Measurements from ENCODE around the gene BAZ2A. TPM values are rescaled to one million over a fixed set of nuclear protein-coding genes. Genes with fewer than 3 reads are reported as not detected.
"Not testable (repeated sequence)": the region's sequence is repeated elsewhere in the genome, so short reads cannot be mapped to it uniquely, and the experiment has no call there.

The BAZ2A gene
- total RNA-seq, 1 experiment from 2014 or later = 131 TPM

DNA sequence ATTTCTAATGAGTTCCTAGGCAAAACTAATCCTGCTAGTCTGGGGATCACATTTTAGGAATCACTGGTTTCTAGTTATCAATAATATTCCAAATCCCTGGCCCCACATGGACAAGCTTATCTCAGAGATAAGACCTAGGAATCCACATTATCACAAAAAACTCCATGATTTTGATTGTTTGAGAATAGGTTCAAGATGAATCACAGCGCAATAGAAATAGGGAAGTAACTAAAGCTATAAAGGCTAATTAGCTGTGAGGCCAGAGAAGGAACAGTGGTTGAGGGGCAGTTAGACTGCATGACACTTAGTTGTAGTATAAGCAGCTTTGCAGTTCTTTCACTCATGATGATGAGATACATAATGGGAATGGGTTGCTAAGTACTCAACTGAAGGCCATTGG is 28.8 kb upstream of the BAZ2A start:
- POLR2A ChIA-PET = no interaction called here
- Histone ChIP-seq H3K4me1 (ENCODE audit: control insufficient read depth, insufficient read depth, low read length) (no peaks in the 10 kb centered on the region), H3K9me3 (ENCODE audit: control insufficient read depth, insufficient read depth, low read depth, low read length) (no peaks in the 10 kb centered on the region), H3K27ac (ENCODE audit: low read length) (no peak overlapping the region), H3K4me3 (ENCODE audit: low read depth in 2 of 2, low read length in 2 of 2) (no peak overlapping the region), H3K27me3 (ENCODE audit: control insufficient read depth, insufficient read depth, low read length) (no peaks in the 10 kb centered on the region), H3K36me3 (ENCODE audit: control insufficient read depth, insufficient read depth, low read length) (0 out of 2 replicates have a peak, but pooled peaks cover 3% of the 10 kb centered on the region)
- CTCF ChIA-PET = interaction anchor here (0.6 kb wide), 1 partner anchor 137 kb away, joined by 5 read pairs; the partner anchor contains the start of gene RBMS2
- intact Hi-C loops (cut with micrococcal nuclease; ENCODE audit: unreplicated experiment) = no loop called here
- DNase-seq (ENCODE audit: low read depth, low spot score) = no peak
- ATAC-seq = no peak
- BruUV-seq (replicated peaks) = no TSS peak
- in situ Hi-C loops (cut with HindIII; ENCODE audit: low pct_unique_long_range_greater_than_20kb, low sequenced_read_pairs) = no loop called here
- TF ChIP-seq SIN3A (IDR thresholded peaks at IDR 0.05; ENCODE audit: borderline replicate concordance, insufficient read depth, low read depth, low read length) = no peak
- TF ChIP-seq TCF7L2 (IDR thresholded peaks at IDR 0.05; ENCODE audit: low read depth, low read length) = no peak
- TF ChIP-seq, protein P1, sequence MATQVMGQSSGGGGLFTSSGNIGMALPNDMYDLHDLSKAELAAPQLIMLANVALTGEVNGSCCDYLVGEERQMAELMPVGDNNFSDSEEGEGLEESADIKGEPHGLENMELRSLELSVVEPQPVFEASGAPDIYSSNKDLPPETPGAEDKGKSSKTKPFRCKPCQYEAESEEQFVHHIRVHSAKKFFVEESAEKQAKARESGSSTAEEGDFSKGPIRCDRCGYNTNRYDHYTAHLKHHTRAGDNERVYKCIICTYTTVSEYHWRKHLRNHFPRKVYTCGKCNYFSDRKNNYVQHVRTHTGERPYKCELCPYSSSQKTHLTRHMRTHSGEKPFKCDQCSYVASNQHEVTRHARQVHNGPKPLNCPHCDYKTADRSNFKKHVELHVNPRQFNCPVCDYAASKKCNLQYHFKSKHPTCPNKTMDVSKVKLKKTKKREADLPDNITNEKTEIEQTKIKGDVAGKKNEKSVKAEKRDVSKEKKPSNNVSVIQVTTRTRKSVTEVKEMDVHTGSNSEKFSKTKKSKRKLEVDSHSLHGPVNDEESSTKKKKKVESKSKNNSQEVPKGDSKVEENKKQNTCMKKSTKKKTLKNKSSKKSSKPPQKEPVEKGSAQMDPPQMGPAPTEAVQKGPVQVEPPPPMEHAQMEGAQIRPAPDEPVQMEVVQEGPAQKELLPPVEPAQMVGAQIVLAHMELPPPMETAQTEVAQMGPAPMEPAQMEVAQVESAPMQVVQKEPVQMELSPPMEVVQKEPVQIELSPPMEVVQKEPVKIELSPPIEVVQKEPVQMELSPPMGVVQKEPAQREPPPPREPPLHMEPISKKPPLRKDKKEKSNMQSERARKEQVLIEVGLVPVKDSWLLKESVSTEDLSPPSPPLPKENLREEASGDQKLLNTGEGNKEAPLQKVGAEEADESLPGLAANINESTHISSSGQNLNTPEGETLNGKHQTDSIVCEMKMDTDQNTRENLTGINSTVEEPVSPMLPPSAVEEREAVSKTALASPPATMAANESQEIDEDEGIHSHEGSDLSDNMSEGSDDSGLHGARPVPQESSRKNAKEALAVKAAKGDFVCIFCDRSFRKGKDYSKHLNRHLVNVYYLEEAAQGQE (IDR thresholded peaks at IDR 0.05; ENCODE audit: insufficient read depth in 1 of 2, low read depth in 2 of 2, low read length in 1 of 2) = no peak
- TF ChIP-seq POLR2AphosphoS5 (IDR thresholded peaks at IDR 0.05; ENCODE audit: low read depth, low read length) = no peak
- TF ChIP-seq, protein P2, sequence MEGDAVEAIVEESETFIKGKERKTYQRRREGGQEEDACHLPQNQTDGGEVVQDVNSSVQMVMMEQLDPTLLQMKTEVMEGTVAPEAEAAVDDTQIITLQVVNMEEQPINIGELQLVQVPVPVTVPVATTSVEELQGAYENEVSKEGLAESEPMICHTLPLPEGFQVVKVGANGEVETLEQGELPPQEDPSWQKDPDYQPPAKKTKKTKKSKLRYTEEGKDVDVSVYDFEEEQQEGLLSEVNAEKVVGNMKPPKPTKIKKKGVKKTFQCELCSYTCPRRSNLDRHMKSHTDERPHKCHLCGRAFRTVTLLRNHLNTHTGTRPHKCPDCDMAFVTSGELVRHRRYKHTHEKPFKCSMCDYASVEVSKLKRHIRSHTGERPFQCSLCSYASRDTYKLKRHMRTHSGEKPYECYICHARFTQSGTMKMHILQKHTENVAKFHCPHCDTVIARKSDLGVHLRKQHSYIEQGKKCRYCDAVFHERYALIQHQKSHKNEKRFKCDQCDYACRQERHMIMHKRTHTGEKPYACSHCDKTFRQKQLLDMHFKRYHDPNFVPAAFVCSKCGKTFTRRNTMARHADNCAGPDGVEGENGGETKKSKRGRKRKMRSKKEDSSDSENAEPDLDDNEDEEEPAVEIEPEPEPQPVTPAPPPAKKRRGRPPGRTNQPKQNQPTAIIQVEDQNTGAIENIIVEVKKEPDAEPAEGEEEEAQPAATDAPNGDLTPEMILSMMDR (IDR thresholded peaks at IDR 0.05) = no peak

DNA sequence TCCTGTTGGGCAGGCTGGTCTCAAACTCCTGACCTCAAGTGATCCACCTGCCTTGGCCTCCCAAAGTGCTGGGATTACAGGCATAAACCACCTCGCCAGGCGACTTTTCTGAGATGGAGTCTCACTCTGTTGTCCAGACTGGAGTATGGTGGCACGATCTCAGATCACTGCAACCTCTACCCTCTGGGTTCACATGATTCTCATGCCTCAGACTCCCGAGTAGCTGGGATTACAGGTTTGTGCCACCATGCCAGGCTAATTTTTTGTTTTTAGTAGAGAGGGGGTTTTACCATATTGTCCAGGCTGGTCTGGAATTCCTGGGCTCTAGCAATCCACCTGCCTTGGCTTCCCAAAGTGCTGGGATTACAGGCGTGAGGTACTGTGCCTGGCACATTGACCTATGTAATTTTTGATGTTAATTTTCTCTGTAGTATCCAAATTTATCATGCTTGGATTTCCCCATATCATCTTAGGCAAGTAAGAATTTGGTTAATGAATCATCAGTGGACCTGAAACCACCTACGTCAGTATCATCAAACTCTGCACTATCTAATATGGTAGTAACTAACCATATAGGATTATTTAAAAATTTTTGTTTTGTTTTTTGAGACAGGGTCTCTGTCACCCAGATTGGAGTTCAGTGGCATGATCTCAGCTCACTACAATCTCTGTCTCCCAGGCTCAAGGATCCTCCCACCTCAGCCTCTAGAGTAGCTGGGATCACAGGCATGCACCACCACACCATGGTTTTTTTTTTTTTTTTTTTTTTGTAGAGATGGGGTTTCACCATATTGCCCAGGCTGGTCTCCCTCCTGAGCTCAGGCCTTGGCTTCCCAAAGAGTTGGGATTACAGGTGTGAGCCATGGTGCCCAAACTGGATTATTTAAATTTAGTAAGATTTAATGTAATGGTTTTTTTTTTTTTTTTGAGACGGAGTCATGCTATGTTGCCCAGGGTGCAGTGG is 27.6 kb upstream of the BAZ2A start:
- intact Hi-C loops (cut with micrococcal nuclease; ENCODE audit: unreplicated experiment) (no loop called here), in situ Hi-C loops (cut with HindIII; ENCODE audit: low pct_unique_long_range_greater_than_20kb, low sequenced_read_pairs) (no loop called here)
- ChIA-PET CTCF (no interaction called here), POLR2A (interaction anchor here (0.6 kb wide), 1 partner anchor 901 kb away, joined by 3 read pairs; no protein-coding TSS in a partner anchor)
- H3K27ac ChIP-seq (ENCODE audit: low read length) = no peak overlapping the region
- H3K4me3 ChIP-seq (ENCODE audit: low read depth in 2 of 2, low read length in 2 of 2) = no peak overlapping the region
- TF ChIP-seq SIN3A (IDR thresholded peaks at IDR 0.05; ENCODE audit: borderline replicate concordance, insufficient read depth, low read depth, low read length) = no peak
- TF ChIP-seq, protein P1 (IDR thresholded peaks at IDR 0.05; ENCODE audit: insufficient read depth in 1 of 2, low read depth in 2 of 2, low read length in 1 of 2) = no peak
- TF ChIP-seq POLR2AphosphoS5 (IDR thresholded peaks at IDR 0.05; ENCODE audit: low read depth, low read length) = no peak
- no peak for TF ChIP-seq TCF7L2 (IDR thresholded peaks at IDR 0.05; ENCODE audit: low read depth, low read length)
- TF ChIP-seq, protein P2 (IDR thresholded peaks at IDR 0.05) = no peak
- no peaks in the 10 kb centered on the region for H3K9me3 ChIP-seq (ENCODE audit: control insufficient read depth, insufficient read depth, low read depth, low read length)
- no peaks in the 10 kb centered on the region for H3K27me3 ChIP-seq (ENCODE audit: control insufficient read depth, insufficient read depth, low read length)
- DNase-seq (ENCODE audit: low read depth, low spot score) (no peak), ATAC-seq (no peak)
- no peaks in the 10 kb centered on the region for H3K4me1 ChIP-seq (ENCODE audit: control insufficient read depth, insufficient read depth, low read length)
- H3K36me3 ChIP-seq (ENCODE audit: control insufficient read depth, insufficient read depth, low read length) = no peaks in the 10 kb centered on the region
- no TSS peak for BruUV-seq (replicated peaks)

DNA sequence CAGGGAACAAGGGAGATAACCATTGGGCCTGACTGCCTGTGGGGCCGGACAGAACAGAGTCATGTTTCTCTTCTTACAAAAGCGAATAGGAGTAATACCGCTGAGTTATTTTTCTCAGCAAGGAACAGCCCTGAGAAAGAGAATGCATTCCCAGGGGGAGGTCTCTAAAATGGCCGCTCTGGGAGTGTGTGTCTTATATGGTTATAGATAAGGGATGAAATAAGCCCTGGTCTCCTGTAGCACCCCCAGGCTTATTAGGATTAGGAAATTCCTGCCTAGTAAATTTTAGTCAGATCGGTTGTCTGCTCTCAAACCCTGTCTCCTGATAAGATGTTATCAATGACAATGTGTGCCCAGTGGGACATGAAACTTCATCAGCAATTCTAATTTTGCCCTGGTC is 23.7 kb upstream of the BAZ2A start:
- intact Hi-C loops (cut with micrococcal nuclease; ENCODE audit: unreplicated experiment); H3K36me3 ChIP-seq (ENCODE audit: control insufficient read depth, insufficient read depth, low read length); H3K4me1 ChIP-seq (ENCODE audit: control insufficient read depth, insufficient read depth, low read length); in situ Hi-C loops (cut with HindIII; ENCODE audit: low pct_unique_long_range_greater_than_20kb, low sequenced_read_pairs); POLR2A ChIA-PET; DNase-seq (ENCODE audit: low read depth, low spot score); H3K4me3 ChIP-seq (ENCODE audit: low read depth in 2 of 2, low read length in 2 of 2); BruUV-seq (replicated peaks); CTCF ChIA-PET; ATAC-seq; H3K27me3 ChIP-seq (ENCODE audit: control insufficient read depth, insufficient read depth, low read length); H3K9me3 ChIP-seq (ENCODE audit: control insufficient read depth, insufficient read depth, low read depth, low read length); H3K27ac ChIP-seq (ENCODE audit: low read length): not testable (repeated sequence)

Data from Panc1 (cell line).